Testis (tissue), 2 donors: ENCODE data around the gene POU2AF1.

Experiments used
- POLR2A ChIP-seq: fragments of 450-650 bp; IDR thresholded peaks from one replicate; pipeline ENCODE4 v1.6.1; 2017; ENCODE audit warnings: antibody characterized with exemption, mild to moderate bottlenecking, moderate library complexity
- TF ChIP-seq, protein P1 (sequence below), 3 experiments: fragments of 450-650 bp in 2 of 3; fragments of 200-600 bp in 1 of 3; sonication (generic) in 1 of 3; IDR thresholded peaks; one replicate each; pipeline ENCODE4 v1.5.1; 2016 to 2019; ENCODE audit warnings: antibody characterized with exemption in 3 of 3, mild to moderate bottlenecking in 2 of 3, moderate library complexity in 1 of 3

DNA sequence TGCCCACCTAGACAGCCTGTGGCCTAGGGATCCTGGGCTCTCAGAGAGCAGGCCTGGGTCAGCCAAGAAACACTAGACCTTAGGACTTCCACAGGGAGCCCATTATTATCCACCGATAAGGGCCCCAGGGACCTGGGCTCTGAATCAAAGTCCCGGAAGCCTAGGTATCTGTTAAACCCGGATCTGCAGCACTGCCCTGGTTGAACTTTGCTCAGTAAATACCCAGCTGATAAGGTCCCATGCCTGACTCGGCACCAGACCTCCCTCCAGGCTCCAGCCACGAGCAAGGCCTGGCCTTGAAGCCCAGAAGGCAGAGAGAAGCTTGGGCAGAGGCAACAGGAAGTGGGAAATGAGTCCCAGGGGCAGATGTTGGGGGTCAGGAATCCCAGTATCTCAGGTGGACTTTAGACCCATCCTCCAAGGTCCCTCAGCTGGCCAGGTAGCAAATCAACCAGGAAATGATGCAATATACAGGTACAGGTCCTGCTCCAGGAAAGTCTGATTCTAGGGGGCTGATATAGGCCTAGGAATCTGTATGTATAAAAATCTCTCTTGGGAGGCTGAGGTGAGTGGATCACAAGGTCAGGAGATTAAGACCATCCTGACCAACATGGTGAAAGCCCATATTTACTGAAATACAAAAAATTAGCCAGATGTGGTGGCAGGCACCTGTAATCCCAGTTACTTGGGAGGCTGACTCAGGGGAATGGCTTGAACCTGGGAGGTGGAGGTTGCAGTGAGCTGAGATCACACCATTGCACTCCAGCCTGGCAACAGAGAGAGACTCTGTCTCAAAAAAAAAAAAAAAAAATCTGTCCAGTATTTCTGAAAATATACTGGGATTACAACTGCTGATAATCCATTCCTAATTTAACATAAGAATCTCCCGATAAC lies 18.7 kb downstream of the POU2AF1 start:
- TF ChIP-seq, protein P1, sequence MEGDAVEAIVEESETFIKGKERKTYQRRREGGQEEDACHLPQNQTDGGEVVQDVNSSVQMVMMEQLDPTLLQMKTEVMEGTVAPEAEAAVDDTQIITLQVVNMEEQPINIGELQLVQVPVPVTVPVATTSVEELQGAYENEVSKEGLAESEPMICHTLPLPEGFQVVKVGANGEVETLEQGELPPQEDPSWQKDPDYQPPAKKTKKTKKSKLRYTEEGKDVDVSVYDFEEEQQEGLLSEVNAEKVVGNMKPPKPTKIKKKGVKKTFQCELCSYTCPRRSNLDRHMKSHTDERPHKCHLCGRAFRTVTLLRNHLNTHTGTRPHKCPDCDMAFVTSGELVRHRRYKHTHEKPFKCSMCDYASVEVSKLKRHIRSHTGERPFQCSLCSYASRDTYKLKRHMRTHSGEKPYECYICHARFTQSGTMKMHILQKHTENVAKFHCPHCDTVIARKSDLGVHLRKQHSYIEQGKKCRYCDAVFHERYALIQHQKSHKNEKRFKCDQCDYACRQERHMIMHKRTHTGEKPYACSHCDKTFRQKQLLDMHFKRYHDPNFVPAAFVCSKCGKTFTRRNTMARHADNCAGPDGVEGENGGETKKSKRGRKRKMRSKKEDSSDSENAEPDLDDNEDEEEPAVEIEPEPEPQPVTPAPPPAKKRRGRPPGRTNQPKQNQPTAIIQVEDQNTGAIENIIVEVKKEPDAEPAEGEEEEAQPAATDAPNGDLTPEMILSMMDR (IDR thresholded peaks at IDR 0.05), result no peak
- TF ChIP-seq POLR2A, result no peak
